SKM-1 treated with dmso at 0.1 percent for 144 hours (cell line): ENCODE results near the gene AATF.
A peak's percentile ranks its signal among the peaks of the same experiment; 100 is the strongest.
"Not testable (repeated sequence)": the region's sequence is repeated elsewhere in the genome, so short reads cannot be mapped to it uniquely, and the experiment has no call there.

ENCODE experiments used
- DNase-seq: peaks from one replicate; lab custom pipeline; 2025; ENCODE audit not compliant: unreplicated experiment; lab: John Stamatoyannopoulos, UW

AATF gene

DNA sequence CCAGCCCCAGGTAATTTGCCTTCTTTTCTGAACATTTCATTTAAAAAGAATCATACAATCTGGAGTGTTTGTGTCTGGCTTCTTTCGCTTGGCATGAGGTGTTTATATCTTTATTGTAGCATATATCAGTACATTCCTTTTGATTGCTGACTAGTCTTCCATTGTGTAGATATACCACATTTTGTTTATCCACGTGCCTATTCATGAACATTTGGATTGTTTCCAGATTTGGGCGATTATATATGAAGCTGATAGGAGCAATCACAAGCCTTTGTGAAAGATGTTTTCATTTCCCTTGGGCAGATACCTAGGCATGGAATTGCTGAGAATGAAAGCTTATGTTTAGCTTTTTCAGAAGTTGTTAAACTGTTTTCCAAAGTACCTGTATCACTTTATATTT is 120.3 kb downstream of the AATF start:
- DNase-seq, result no peak

DNA sequence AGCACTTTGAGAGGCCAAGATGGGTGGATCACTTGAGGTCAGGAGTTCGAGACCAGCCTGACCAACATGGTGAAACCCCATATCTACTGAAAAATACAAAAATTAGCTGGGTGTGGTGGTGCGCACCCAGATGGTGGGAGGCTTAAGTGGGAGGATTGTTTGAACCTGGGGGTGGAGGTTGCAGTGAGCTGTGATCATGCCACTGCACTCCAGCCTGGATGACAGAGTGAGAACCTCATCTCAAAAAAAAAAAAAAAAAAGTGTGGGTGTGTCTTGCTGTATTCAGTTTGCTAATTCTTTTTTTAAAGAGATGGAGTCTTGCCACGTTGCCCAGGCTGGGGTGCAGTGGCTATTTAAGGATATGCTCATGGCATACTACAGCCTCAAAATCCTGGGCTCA is 124.7 kb downstream of the AATF start:
- DNase-seq, result not testable (repeated sequence)

DNA sequence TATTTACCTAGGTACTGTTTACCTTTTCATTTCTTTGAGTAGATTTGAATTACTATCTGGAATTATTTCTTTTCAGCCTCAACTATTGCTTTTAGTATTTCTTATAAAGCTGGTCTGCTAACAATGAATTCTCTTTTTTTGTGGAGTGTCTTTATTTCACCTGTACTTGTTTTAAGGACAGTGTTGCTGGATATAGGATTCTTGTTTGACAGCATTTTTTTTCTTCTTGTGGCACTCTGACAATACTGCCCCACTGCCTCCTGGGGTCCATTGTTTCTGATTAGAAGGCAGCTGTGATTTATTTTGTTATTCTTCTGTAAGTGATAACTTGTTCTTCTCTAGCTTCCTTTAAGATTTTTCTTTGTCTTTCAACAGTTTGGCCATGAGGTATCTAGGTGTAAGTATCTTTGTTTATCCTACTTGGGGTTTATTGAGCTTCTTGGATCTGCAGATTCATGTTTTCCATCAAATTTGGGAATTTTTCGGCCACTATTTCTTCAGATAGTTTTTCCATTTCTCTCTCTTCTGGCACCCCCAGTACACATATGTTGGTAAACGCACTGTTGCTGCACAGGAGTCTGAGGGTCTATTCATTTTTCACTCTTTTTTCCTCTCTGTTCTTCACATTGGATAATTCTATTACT is 130.4 kb downstream of the AATF start:
- no peak for DNase-seq

DNA sequence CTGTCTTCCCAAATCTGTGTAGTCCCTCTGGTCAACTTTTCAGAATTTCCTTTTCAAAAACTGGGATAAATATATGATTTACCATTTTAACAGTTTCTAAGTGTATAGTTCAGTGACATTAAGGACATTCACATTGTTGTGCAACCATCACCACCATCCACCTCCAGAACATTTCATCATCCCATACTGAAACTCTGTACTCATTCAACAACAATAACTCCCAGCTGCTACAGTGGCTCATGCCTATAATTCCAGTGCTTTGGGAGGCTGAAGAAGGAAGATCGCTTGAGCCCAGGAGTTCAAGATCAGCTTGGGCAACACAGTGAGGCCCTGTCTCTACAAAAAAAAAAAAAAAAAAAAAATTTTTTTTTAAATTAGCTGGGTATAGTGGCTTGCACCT is 131.0 kb downstream of the AATF start:
- peak; percentile 7 for DNase-seq

DNA sequence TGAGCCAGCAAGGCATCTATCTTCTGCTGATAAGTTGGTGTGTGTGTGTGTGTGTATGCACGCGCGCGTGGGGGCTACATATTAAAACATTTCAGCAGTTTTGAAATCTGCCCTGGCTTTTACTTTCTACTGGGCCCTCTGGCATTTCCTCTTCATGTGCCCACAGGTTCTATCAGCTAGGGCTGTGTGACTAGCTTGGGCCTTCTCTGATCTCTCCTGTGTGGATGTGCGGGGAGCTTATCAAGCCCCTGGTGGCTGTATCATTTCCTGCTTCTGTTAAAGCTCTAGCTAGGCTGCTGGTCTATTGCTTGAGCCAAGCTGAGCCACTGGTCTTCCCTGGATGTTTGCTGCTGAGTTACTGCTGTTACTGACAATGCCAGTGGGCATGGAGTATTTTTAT is 132.5 kb downstream of the AATF start:
- DNase-seq, result no peak

DNA sequence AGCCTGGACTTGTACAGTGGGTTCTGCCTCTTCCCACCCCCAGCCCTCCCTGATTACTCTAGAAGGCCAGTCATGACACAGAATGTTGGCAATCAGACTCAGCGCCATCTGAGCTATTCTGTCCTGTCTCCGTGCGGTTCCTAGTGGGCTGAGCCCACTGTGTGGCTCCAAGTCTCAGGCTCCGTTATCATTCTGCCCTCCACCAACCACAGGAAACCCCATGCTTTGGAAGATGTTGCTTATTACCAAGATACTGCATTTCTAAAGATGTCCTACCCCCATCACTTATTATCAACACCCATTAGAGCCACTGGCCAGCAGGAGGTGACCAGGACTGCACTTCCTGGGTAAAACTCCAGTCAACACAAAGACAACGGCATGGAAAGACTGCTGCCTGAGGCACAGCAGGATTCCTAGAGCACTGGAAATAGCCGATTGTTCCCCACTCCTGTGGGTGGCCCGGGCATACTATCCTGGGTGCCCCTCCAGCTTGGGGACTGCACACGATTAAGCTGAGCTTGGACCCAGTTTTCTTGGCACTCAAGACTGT is 133.6 kb downstream of the AATF start:
- no peak for DNase-seq

DNA sequence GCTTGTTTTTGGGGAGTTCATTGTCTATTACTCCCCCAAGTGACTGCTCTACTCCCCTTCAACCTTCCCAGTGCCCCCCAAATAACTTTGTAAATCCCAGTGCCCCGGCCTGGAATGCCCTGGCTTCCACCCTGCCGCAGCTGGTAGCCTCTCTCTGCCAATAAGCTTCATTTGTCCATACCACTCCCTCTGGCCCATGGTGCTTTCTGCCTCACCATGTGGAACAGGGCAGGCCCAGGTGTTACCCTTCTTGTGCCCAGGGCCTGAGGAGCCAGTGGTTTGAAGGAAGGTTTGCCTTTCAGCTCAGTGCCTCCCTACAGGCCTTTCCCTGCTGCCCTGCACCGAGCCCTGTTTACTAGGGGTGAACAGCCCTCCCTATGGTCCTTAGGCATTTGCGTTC is 134.2 kb downstream of the AATF start:
- DNase-seq, result no peak

DNA sequence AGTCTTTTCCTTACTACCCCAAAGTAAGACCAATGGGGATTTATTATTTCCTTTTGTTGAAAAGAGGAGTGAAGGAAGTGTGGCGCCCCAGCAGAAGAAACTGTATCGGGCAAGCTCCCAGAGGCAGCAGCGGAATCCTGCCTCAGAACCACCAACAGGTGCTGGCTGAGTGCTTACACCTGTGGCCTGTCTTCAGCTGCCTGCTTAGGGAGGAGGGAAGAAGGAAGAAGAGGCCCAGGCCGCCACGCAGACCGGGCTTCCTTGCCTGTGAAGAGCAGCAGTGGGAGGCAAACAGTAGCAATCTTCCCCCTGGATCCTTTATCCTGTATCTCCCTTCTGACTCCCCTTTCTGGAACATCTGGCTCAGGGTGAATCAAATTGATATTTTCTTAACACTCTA is 134.7 kb downstream of the AATF start:
- no peak for DNase-seq

DNA sequence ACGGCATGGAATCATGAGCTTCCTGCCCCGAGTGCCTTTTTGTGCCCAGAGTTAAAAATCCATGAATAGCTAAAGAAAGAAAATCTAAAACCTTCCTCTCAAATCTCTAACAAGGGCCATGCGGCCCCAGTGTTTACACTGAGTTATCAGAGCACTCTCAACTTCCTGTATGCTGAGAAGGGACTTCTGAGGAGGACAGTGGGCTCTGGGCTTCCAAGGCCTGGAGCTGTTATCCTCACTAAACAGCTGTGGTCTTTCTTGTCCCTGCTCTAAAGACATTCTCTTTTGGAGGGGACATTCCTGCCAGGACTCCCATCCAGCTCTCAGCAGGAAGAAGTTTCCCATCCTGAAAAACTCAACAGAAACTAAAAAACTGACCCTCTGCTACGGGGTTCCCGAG is 135.6 kb downstream of the AATF start:
- DNase-seq, result no peak

DNA sequence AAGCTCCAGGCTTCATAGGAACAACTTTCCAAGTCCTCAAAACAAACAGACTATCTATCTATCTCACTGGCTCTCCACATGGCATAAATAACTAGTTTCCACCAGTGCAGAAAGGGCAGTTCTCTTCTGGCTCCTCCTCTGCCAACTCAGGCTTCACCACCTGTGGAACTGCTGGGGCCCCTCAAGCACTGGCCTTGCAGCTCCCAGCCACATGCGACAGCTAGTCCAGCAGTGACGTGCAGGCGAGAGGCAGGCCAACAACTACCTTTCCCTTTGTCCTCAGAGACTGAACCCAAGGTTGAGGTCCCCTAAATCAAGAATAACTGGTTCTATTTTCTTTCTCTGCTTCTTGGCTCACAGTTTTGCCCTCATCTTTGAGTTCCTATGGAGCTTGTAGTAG is 137.6 kb downstream of the AATF start:
- DNase-seq, result no peak

DNA sequence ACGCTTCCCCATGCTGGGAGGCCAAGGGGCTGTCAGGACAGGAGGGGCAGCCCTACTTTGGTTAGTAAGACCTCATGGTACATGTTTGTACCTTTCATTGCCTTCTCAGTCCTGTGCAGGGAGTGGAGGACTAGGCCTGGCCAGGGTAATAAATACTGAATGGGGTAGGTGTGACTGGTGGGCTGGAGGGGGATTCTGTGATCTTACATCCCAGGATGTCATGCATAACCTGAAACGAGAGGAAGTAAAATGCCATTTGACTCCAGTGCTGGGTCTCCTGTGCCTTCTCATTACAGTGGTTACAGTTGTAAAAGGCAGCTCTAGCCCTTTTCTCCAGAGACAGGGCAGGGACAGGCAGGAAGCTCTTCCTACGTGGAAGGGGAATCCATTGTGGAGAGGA is 138.2 kb downstream of the AATF start:
- DNase-seq, result no peak

DNA sequence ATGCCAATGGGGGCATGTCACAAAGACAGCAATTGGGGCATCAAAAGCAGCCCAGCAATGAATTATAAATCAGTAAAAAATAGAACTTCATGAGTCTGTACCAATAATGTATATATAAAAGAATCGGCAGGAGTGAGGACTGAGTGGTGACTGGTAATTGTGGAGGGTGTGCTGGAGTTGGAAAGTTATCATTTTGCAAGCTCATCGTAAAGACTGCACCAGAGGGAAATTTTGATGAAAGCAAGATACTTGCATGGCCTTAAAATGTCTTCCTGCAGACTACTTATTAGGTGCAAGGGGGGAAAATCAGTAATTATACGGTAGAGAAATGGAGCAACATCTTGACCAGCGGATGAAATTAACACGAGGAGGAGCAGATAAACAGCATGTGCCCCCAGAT is 138.9 kb downstream of the AATF start:
- no peak for DNase-seq

DNA sequence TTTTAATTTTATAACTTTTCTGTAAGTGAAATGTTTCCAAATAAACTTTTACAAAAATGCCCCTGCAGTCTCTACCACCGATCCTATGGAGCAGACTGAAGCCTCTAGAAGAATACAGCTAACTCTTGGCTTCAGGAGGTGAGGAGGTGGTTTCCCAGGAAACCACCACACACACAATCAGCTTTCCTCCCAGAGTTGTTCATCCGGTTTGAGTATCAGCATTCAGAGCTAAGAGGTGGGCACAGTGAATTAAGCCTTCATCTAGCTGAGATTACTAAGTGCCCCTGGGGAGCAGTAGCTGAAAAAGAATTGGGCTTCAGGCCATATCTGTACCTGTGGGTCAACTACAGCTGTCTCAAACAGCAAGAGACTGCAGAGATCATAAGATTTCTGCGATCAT is 139.7 kb downstream of the AATF start:
- DNase-seq, result no peak

DNA sequence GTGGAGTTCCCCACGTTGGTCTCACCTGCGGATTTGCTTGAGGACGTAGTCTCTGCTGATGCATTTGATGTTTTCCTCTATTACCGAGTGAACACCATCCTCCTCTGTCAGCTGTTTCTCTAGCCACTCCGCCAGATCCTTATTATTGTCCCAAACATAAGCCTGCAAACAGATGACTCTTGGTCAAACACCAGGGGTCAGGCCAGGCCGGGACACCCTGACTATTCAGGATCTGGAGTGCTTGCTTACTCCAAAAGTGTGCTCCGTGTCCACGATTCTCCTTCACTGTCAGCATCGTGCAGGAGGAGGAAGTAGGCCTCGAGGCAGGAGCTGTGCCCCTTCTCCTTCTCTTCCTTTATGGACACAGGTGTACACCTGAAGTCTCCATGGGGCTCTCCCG is 140.2 kb downstream of the AATF start:
- no peak for DNase-seq

DNA sequence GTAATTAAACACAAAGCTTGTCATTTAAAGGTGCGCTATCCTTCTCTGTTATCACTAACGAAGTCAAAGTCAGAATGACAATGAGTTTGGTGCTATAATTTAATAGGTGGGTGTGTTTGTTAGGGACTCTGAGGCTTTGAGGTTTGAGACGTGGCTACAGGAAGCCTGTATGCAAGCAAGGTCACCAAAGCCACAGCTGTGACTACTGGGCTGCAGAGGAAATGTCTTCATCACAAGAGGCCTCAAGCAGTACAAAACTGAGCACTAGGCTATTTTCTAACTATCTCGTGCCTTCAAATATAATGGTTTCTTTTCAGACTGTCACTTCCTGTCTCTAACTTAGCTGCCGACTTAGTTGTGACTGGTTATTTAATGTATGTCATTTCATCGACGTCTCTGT is 141.2 kb downstream of the AATF start:
- peak; percentile 65 for DNase-seq

DNA sequence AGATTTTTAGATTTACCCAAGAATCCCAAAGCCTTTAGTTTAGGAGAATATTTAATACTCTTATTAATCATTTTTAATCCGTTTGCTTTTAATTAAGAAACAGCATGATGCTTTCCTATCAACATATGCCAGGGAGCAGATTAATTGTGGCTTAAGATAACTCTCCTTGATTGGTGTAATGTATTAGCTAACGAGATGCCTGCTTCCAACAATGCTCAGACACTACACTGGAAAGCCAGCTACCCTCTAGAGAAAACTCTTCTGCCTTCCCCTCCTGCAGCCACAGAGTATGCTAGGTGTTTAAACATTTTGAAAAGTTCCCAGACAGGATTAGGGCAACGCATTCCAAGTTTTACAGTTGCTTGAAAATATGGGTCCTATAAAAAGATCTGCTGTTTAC is 142.2 kb downstream of the AATF start:
- no peak for DNase-seq

DNA sequence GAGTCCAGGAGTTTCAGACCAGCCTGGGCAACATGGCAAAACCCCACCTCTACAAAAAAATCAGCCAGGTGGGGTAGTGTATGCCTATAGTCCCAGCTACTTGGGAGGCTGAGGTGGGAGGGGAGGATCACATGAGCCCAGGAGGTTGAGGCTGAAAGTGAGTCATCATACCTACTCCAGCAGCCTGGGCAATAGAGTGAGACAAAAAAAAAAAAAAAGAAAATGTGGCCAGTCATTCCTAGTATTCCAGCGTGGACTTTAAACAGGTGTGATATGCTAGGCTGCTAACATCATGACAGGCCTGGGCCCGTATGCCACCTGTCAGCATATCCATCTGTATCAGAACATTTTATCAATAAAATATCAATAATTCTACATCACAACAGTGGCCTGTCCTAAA is 143.3 kb downstream of the AATF start:
- no peak for DNase-seq

DNA sequence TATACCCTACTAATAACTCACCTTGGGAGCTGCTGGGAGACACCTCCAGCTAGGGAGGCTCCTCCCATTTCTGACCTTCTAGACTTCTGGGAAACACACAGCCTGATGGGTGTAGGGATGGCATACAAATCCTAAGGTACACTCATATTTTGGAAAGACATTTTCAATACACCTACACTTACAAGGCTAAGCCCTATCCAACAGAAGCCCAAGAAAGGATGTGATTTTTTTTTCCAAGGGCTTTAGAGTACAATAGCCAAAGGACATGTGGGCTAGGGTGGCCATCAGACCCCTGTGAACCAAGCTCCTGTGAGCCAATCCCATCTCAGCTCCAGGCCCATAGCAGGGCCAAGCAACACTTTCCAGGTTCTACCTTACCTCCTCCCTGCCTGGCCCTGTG is 143.9 kb downstream of the AATF start:
- no peak for DNase-seq

DNA sequence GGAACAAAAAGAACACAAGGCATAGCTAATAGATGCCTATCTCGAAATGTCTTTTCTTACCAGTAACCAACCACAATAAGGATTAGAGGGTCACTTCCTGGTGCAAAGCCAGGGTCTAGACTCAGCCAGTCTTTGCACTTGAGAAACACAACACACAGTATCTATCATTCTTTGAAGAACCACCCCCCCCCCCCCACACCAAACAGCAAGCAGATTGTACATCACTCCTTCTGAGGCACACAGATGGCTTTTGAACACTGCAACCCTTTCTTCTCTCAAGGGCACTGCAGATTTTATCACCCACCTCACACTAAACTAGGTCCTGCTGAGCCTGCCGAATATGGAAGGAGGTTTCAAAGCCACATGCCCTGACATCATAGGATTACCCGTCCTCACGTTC is 145.6 kb downstream of the AATF start:
- no peak for DNase-seq

DNA sequence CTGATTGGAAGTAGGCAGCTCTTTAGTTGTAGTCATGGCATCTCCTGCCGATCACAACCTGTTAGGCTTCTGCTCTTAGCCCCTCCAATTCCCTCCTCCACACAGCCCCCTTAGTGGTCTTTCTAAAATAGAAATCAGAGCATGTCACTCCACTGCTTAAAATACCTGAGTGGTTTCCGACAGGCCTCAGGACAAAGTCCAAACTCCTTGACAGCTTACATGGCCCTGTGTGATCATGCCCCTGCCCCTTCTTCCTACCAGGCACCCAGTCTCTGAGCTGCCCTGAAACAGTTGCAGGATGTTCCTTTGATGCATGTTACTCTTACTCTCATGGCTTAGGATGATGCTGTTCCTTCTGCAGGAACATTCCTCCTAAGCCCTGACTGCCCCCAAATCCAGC is 147.3 kb downstream of the AATF start:
- no peak for DNase-seq

DNA sequence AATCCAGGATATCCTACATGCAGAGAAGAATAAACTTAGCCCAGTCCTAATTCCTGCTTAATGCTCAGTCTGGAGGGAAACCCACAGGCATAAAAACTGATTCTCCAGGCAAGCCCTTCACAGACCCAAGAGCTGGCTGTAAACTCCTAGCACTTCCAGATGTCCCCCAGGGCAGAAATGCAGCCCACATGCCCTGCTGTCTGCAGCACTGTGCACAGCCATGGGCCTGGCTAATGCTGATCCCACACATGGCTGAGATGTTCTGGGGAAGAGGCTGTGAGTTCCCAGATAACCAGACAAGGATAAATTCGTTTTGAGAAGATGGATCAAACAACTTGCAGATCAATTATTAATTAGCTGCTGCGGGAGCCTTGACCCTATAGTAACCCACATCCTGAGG is 148.4 kb downstream of the AATF start:
- DNase-seq, result no peak

DNA sequence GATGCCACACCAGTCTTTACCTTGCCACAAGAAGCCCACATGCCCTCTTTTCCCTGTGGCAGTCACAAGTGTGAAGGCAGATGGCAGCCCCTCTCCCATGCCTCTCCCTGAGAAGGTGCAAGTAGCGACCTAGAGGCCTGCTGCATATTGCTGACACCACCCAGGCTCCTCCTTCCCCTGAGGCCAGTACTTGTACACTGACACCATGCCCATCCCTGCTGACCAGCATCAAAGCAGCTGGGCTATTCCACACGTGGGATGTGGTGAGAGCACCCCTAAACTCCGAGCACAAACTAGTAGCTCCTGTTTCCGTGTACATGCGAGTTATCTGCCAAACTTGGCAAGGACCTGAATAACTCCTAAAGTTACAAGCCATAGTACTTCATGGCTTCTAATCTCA is 149.4 kb downstream of the AATF start:
- no peak for DNase-seq

DNA sequence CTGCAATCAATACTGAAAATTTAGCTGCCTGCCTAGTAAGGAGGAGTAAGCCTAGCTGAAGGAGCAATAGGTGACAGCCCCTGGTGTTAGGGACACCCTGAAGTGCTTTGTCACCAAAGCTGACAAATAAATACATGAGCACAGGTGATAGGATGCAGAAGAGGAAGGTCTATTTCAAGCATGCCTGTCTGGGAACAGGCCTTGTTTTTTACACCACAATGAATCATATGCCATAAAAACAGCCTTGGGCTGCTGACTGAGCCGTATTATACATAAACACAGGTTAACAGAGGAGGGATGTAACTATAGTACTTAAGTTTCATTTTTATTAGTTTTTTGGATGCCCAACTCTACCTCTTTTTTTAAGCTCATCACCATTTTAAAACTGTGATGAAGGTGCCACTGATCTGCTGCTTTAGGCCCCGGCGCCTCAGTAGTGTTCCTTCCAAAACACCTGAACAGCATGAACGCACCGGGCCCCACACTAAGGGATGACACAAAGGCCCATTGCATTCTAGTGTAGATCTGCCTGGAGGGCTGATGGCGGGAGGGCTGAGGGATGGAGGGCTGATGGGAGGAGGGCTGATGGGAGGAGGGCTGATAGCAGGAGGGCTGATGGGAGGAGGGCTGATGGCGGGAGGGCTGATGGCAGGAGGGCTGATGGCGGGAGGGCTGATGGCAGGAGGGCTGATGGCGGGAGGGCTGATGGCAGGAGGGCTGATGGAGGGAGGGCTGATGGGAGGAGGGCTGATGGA is 150.3 kb downstream of the AATF start:
- no peak for DNase-seq
